GM23338 (cell line): Measurements from ENCODE around the gene LTV1. TPM values are rescaled to one million over a fixed set of nuclear protein-coding genes. Genes with fewer than 3 reads are reported as not detected.

Experiments
- ATAC-seq: fragments of 200-7000 bp; cut with Tn5 transposase; 3 replicates; pipeline ENCODE4 v1.9.1; 2020
- DNase-seq: peaks from one replicate; pipeline ENCODE4 v3.0.0-alpha.2; 2015; ENCODE audit warnings: low spot score
- H2AFZ ChIP-seq: fragments of 200-600 bp; sonication (generic); 2 replicates; pipeline ENCODE4 v1.8.0; 2016; ENCODE audit warnings: antibody characterized with exemption, mild to moderate bottlenecking, moderate library complexity
- H3F3A ChIP-seq: fragments of 200-600 bp; sonication (generic); replicated peaks from 2 replicates; pipeline ENCODE4 v1.8.0; 2017; ENCODE audit warnings: antibody characterized with exemption, mixed run types, low read depth
- H3K27ac ChIP-seq: fragments of 200-600 bp; sonication (generic); 2 replicates; pipeline ENCODE4 v1.6.1; 2016; ENCODE audit warnings: low read depth
- H3K27me3 ChIP-seq: fragments of 200-600 bp; sonication (generic); 2 replicates; pipeline ENCODE4 v1.8.0; 2016; ENCODE audit warnings: mild to moderate bottlenecking, mixed run types, moderate library complexity; ENCODE audit not compliant: insufficient read depth
- H3K36me3 ChIP-seq: fragments of 200-600 bp; sonication (generic); 2 replicates; pipeline ENCODE4 v1.8.0; 2016; ENCODE audit warnings: mild to moderate bottlenecking; ENCODE audit not compliant: insufficient read depth
- H3K4me1 ChIP-seq: fragments of 200-600 bp; sonication (generic); 2 replicates; pipeline ENCODE4 v1.8.0; 2016; ENCODE audit warnings: mild to moderate bottlenecking, moderate library complexity; ENCODE audit not compliant: insufficient read depth
- H3K4me2 ChIP-seq: fragments of 200-600 bp; sonication (generic); 2 replicates; pipeline ENCODE4 v1.7.1; 2017; ENCODE audit warnings: mixed run types
- H3K4me3 ChIP-seq: fragments of 200-600 bp; sonication (generic); 2 replicates; pipeline ENCODE4 v1.6.1; 2016; ENCODE audit warnings: mixed run types
- H3K79me2 ChIP-seq: fragments of 200-600 bp; sonication (generic); replicated peaks from 2 replicates; pipeline ENCODE4 v1.8.0; 2017; ENCODE audit warnings: mild to moderate bottlenecking; ENCODE audit not compliant: insufficient read depth
- H3K9me2 ChIP-seq: fragments of 200-600 bp; sonication (generic); 2 replicates; pipeline ENCODE4 v1.8.0; 2017; ENCODE audit not compliant: insufficient read depth
- H4K20me1 ChIP-seq: fragments of 200-600 bp; sonication (generic); replicated peaks from 2 replicates; pipeline ENCODE4 v1.8.0; 2017; ENCODE audit warnings: mild to moderate bottlenecking; ENCODE audit not compliant: insufficient read depth
- H3K27ac Mint-ChIP-seq: 2 replicates; pipeline ENCODE4 v1.8.0; 2020; ENCODE audit warnings: inconsistent platforms, mild to moderate bottlenecking, moderate library complexity, mixed read lengths
- H3K27me3 Mint-ChIP-seq: 3 replicates; pipeline ENCODE4 v1.8.0; 2022; ENCODE audit warnings: low read depth, mild to moderate bottlenecking, moderate library complexity, mixed read lengths, inconsistent platforms; ENCODE audit not compliant: insufficient read depth, poor library complexity
- H3K36me3 Mint-ChIP-seq: 3 replicates; pipeline ENCODE4 v1.8.0; 2021; ENCODE audit warnings: low read depth, mild to moderate bottlenecking, inconsistent platforms, moderate library complexity, mixed read lengths
- H3K4me1 Mint-ChIP-seq: 3 replicates; pipeline ENCODE4 v1.8.0; 2020; ENCODE audit warnings: mild to moderate bottlenecking, inconsistent platforms, mixed read lengths
- H3K4me3 Mint-ChIP-seq: 3 replicates; pipeline ENCODE4 v1.8.0; 2021; ENCODE audit warnings: moderate library complexity, mild to moderate bottlenecking, inconsistent platforms, mixed read lengths
- H3K9me3 Mint-ChIP-seq: 3 replicates; pipeline ENCODE4 v1.8.0; 2020; ENCODE audit warnings: moderate library complexity, mild to moderate bottlenecking, inconsistent platforms, mixed read lengths
- CREB1 ChIP-seq: fragments of 250-450 bp; sonication (Bioruptor Pico); IDR thresholded peaks from 2 replicates; pipeline ENCODE4 v1.5.0; 2020; ENCODE audit warnings: low read depth, mild to moderate bottlenecking, moderate library complexity
- EZH2 ChIP-seq: fragments of 200-600 bp; sonication (generic); IDR thresholded peaks from one replicate; pipeline ENCODE4 v1.8.0; 2017; ENCODE audit warnings: antibody characterized with exemption, mild to moderate bottlenecking, low read depth; ENCODE audit not compliant: unreplicated experiment
- EZH2phosphoT487 ChIP-seq: fragments of 200-600 bp; sonication (generic); IDR thresholded peaks from one replicate; pipeline ENCODE4 v1.8.1; 2018; ENCODE audit warnings: antibody characterized with exemption; ENCODE audit not compliant: unreplicated experiment
- NANOG ChIP-seq: IDR thresholded peaks from 2 replicates; pipeline ENCODE4 v1.6.1; 2016; ENCODE audit warnings: antibody characterized with exemption, borderline replicate concordance
- STAT1 ChIP-seq: IDR thresholded peaks from one replicate; pipeline ENCODE4 v1.6.1; 2016; ENCODE audit warnings: antibody characterized with exemption; ENCODE audit not compliant: unreplicated experiment
- ZNF114 ChIP-seq: fragments of 250-450 bp; sonication (Bioruptor Pico); IDR thresholded peaks from 2 replicates; pipeline ENCODE4 v1.5.0; 2020; ENCODE audit warnings: mild to moderate bottlenecking, moderate library complexity
- ZNF331 ChIP-seq: fragments of 250-450 bp; sonication (Bioruptor Pico); IDR thresholded peaks from 2 replicates; pipeline ENCODE4 v1.5.0; 2020; ENCODE audit warnings: low read depth, mild to moderate bottlenecking, moderate library complexity
- polyA plus RNA-seq: library from polyadenylated mRNA; unstranded; fragments of >200 nt; fragmentation: Nextera tagmentation; extraction: Ambion mirVana; gene quantifications from 2 replicates; pipeline ENCODE4 v1.2.1, GENCODE V29; 2016
- total RNA-seq: library from RNA; depleted of rRNA; stranded (reverse); fragments of >200 nt; shearing (Covaris generic); gene quantifications from 2 replicates; pipeline ENCODE4 v1.2.3, GENCODE V29; 2014
- TF ChIP-seq, protein P1 (sequence below): fragments of 250-450 bp; sonication (Bioruptor Pico); IDR thresholded peaks from 2 replicates; pipeline ENCODE4 v1.5.0; 2020; ENCODE audit warnings: mild to moderate bottlenecking, moderate library complexity
- TF ChIP-seq, protein P2 (sequence below): IDR thresholded peaks from one replicate; pipeline ENCODE4 v1.6.1; 2018; ENCODE audit warnings: antibody characterized with exemption; ENCODE audit not compliant: unreplicated experiment
- TF ChIP-seq, protein P3 (sequence below), 2 experiments: fragments of 200-600 bp in 1 of 2; sonication (generic) in 1 of 2; conservative IDR thresholded peaks; 2 replicates each; pipeline versions ENCODE4 v1.5.1 to v1.6.1; 2016 to 2017; ENCODE audit warnings: antibody characterized with exemption in 2 of 2, low read depth in 2 of 2, mild to moderate bottlenecking in 2 of 2, moderate library complexity in 1 of 2

Gene LTV1
- total and polyA plus RNA-seq, 2 experiments from 2014 or later = 36.5 to 72.4 TPM

DNA sequence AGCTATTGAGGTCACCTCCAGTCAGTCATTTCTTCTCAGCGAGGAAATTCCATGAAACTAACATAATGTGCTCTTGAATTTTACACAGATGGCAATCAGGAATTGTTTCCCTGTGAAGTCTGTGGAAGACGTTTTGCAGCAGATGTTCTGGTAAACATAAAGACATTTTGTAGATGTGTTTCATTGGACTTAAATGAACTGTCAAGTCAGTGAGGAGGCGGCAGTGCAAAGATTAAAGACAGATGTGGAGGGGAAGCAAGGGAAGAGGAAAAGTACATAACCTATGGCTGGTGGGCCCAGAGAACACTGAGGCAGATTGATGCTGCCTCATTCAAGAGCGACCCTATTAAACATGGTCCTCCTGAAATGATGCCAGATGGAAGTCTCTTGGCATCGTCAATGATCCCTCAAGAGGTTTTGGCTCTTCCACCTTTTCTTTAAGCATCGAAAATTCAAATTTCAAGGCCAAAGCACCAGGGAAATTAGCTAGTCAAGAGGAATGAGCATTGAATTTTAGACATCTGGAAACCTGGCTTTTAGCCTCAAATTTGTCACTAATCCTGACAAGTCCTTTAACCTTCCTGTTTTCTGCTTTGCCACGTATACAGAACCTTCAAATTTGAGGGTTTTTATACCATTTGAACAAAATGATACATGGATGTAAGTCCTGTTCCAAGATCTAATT, 41.2 kb downstream of the LTV1 start:
- no peaks in the 10 kb centered on the region for H3K36me3 ChIP-seq
- no peak for DNase-seq
- ATAC-seq = no peak
- H3K4me1 ChIP-seq = no peaks in the 10 kb centered on the region
- H2AFZ ChIP-seq = no peak overlapping the region
- H3K27me3 Mint-ChIP-seq = no peaks in the 10 kb centered on the region
- H3K4me3 Mint-ChIP-seq = no peak overlapping the region
- no peaks in the 10 kb centered on the region for H3K36me3 Mint-ChIP-seq
- H3K27me3 ChIP-seq = no peaks in the 10 kb centered on the region
- H3K4me3 ChIP-seq = no peak overlapping the region
- H3K79me2 ChIP-seq = no peaks in the 10 kb centered on the region
- no peak overlapping the region for H3K27ac ChIP-seq
- no peaks in the 10 kb centered on the region for H3K9me2 ChIP-seq
- TF ChIP-seq CREB1 (CRISPR knock-in tag) (no peak), ZNF331 (no peak), EZH2phosphoT487 (no peak), ZNF114 (no peak), STAT1 (no peak), EZH2 (no peak), NANOG (no peak)
- TF ChIP-seq, protein P1, sequence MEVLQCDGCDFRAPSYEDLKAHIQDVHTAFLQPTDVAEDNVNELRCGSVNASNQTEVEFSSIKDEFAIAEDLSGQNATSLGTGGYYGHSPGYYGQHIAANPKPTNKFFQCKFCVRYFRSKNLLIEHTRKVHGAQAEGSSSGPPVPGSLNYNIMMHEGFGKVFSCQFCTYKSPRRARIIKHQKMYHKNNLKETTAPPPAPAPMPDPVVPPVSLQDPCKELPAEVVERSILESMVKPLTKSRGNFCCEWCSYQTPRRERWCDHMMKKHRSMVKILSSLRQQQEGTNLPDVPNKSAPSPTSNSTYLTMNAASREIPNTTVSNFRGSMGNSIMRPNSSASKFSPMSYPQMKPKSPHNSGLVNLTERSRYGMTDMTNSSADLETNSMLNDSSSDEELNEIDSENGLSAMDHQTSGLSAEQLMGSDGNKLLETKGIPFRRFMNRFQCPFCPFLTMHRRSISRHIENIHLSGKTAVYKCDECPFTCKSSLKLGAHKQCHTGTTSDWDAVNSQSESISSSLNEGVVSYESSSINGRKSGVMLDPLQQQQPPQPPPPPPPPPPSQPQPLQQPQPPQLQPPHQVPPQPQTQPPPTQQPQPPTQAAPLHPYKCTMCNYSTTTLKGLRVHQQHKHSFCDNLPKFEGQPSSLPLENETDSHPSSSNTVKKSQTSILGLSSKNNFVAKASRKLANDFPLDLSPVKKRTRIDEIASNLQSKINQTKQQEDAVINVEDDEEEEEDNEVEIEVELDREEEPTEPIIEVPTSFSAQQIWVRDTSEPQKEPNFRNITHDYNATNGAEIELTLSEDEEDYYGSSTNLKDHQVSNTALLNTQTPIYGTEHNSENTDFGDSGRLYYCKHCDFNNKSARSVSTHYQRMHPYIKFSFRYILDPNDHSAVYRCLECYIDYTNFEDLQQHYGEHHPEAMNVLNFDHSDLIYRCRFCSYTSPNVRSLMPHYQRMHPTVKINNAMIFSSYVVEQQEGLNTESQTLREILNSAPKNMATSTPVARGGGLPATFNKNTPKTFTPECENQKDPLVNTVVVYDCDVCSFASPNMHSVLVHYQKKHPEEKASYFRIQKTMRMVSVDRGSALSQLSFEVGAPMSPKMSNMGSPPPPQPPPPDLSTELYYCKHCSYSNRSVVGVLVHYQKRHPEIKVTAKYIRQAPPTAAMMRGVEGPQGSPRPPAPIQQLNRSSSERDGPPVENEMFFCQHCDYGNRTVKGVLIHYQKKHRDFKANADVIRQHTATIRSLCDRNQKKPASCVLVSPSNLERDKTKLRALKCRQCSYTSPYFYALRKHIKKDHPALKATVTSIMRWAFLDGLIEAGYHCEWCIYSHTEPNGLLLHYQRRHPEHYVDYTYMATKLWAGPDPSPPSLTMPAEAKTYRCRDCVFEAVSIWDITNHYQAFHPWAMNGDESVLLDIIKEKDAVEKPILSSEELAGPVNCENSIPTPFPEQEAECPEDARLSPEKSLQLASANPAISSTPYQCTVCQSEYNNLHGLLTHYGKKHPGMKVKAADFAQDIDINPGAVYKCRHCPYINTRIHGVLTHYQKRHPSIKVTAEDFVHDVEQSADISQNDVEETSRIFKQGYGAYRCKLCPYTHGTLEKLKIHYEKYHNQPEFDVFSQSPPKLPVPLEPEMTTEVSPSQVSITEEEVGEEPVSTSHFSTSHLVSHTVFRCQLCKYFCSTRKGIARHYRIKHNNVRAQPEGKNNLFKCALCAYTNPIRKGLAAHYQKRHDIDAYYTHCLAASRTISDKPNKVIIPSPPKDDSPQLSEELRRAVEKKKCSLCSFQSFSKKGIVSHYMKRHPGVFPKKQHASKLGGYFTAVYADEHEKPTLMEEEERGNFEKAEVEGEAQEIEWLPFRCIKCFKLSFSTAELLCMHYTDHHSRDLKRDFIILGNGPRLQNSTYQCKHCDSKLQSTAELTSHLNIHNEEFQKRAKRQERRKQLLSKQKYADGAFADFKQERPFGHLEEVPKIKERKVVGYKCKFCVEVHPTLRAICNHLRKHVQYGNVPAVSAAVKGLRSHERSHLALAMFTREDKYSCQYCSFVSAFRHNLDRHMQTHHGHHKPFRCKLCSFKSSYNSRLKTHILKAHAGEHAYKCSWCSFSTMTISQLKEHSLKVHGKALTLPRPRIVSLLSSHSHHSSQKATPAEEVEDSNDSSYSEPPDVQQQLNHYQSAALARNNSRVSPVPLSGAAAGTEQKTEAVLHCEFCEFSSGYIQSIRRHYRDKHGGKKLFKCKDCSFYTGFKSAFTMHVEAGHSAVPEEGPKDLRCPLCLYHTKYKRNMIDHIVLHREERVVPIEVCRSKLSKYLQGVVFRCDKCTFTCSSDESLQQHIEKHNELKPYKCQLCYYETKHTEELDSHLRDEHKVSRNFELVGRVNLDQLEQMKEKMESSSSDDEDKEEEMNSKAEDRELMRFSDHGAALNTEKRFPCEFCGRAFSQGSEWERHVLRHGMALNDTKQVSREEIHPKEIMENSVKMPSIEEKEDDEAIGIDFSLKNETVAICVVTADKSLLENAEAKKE (CRISPR knock-in tag) = no peak
- TF ChIP-seq, protein P2, sequence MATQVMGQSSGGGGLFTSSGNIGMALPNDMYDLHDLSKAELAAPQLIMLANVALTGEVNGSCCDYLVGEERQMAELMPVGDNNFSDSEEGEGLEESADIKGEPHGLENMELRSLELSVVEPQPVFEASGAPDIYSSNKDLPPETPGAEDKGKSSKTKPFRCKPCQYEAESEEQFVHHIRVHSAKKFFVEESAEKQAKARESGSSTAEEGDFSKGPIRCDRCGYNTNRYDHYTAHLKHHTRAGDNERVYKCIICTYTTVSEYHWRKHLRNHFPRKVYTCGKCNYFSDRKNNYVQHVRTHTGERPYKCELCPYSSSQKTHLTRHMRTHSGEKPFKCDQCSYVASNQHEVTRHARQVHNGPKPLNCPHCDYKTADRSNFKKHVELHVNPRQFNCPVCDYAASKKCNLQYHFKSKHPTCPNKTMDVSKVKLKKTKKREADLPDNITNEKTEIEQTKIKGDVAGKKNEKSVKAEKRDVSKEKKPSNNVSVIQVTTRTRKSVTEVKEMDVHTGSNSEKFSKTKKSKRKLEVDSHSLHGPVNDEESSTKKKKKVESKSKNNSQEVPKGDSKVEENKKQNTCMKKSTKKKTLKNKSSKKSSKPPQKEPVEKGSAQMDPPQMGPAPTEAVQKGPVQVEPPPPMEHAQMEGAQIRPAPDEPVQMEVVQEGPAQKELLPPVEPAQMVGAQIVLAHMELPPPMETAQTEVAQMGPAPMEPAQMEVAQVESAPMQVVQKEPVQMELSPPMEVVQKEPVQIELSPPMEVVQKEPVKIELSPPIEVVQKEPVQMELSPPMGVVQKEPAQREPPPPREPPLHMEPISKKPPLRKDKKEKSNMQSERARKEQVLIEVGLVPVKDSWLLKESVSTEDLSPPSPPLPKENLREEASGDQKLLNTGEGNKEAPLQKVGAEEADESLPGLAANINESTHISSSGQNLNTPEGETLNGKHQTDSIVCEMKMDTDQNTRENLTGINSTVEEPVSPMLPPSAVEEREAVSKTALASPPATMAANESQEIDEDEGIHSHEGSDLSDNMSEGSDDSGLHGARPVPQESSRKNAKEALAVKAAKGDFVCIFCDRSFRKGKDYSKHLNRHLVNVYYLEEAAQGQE = no peak
- TF ChIP-seq, protein P3, sequence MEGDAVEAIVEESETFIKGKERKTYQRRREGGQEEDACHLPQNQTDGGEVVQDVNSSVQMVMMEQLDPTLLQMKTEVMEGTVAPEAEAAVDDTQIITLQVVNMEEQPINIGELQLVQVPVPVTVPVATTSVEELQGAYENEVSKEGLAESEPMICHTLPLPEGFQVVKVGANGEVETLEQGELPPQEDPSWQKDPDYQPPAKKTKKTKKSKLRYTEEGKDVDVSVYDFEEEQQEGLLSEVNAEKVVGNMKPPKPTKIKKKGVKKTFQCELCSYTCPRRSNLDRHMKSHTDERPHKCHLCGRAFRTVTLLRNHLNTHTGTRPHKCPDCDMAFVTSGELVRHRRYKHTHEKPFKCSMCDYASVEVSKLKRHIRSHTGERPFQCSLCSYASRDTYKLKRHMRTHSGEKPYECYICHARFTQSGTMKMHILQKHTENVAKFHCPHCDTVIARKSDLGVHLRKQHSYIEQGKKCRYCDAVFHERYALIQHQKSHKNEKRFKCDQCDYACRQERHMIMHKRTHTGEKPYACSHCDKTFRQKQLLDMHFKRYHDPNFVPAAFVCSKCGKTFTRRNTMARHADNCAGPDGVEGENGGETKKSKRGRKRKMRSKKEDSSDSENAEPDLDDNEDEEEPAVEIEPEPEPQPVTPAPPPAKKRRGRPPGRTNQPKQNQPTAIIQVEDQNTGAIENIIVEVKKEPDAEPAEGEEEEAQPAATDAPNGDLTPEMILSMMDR (conservative IDR thresholded peaks at IDR 0.05; ENCODE audit: low read depth in 2 of 2) = no peak
- no peaks in the 10 kb centered on the region for H3K4me1 Mint-ChIP-seq
- no peaks in the 10 kb centered on the region for H3K9me3 Mint-ChIP-seq
- H3F3A ChIP-seq = no peaks in the 10 kb centered on the region
- no peak overlapping the region for H3K4me2 ChIP-seq
- H3K27ac Mint-ChIP-seq = no peak overlapping the region
- no peaks in the 10 kb centered on the region for H4K20me1 ChIP-seq
